GM12864 (cell line): ENCODE data around the gene HNRNPUL2.
A peak's percentile ranks its signal among the peaks of the same experiment; 100 is the strongest.
"Not testable (repeated sequence)": the region's sequence is repeated elsewhere in the genome, so short reads cannot be mapped to it uniquely, and the experiment has no call there.

Source experiments
- DNase-seq: peaks from one replicate; pipeline ENCODE4 v3.0.0-alpha.2; 2011; ENCODE audit warnings: low read depth
- H3K4me3 ChIP-seq: 2 replicates; pipeline ENCODE4 v1.5.1; 2011; ENCODE audit warnings: mild to moderate bottlenecking, low read depth, low read length, control low read depth
- TF ChIP-seq, protein P1 (sequence below): IDR thresholded peaks from 2 replicates; pipeline ENCODE4 v1.5.1; 2011; ENCODE audit warnings: low read depth, mild to moderate bottlenecking, moderate library complexity, low read length, control low read depth, inconsistent platforms; ENCODE audit errors: missing control alignments

HNRNPUL2 gene

DNA sequence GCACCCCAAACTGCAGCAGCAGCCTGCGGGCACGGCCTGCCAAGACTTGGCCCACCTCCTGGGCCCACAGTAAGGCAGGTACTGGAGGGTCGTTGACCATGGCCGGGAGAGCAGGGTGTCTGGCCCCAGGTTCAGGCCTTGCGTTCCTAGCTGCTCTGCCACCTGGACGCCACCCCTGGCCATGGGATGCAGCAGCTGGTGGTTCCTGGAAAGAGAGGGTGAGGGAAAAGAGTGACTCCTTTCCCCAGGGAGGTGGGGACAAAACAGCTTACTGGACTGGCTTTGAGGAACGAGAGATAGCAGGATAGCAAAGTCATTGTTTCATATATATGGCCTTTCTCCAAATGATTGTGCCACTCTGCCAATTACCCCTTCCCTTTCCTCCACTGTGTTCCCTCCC lies 21.8 kb downstream of the HNRNPUL2 start:
- no peak for DNase-seq
- H3K4me3 ChIP-seq = peak overlapping the region; percentile 67
- TF ChIP-seq, protein P1, sequence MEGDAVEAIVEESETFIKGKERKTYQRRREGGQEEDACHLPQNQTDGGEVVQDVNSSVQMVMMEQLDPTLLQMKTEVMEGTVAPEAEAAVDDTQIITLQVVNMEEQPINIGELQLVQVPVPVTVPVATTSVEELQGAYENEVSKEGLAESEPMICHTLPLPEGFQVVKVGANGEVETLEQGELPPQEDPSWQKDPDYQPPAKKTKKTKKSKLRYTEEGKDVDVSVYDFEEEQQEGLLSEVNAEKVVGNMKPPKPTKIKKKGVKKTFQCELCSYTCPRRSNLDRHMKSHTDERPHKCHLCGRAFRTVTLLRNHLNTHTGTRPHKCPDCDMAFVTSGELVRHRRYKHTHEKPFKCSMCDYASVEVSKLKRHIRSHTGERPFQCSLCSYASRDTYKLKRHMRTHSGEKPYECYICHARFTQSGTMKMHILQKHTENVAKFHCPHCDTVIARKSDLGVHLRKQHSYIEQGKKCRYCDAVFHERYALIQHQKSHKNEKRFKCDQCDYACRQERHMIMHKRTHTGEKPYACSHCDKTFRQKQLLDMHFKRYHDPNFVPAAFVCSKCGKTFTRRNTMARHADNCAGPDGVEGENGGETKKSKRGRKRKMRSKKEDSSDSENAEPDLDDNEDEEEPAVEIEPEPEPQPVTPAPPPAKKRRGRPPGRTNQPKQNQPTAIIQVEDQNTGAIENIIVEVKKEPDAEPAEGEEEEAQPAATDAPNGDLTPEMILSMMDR = no peak

DNA sequence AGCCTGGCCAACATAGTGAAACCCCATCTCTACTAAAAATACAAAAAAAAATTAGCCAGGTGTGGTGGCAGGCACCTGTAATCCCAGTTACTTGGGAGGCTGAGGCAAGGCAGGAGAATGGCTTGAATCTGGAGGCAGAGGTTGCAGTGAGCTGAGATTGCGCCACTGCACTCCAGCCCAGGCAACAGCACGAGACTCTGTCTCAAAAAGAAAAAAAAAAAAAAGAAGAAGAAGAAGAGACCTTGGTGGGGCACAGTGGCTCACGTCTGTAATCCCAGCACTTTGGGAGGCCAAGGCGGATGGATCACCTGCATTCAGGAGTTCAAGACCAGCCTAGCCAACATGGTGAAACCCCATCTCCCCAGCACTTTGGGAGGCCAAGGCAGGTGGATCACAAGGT lies 23.3 kb downstream of the HNRNPUL2 start:
- not testable (repeated sequence) for DNase-seq, H3K4me3 ChIP-seq

DNA sequence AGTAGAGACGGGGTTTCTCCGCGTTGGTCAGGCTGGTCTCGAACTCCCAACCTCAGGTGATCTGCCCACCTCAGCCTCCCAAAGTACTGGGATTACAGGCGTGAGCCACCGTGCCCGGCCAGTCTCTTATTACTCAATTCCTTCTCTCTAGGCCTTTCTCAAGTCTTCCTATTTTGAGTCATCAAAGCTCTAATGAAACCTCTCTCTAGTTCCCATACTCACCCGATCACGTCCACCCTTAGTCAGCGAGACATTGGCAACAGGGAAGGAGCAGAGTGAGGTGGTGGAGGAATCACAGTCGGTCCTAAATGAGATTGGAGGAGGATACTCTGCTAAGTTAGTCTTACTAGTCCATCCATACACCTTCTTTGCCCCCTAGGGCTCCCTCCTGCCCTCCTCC lies 25.0 kb downstream of the HNRNPUL2 start:
- no peak for DNase-seq
- TF ChIP-seq, protein P1 = no peak

DNA sequence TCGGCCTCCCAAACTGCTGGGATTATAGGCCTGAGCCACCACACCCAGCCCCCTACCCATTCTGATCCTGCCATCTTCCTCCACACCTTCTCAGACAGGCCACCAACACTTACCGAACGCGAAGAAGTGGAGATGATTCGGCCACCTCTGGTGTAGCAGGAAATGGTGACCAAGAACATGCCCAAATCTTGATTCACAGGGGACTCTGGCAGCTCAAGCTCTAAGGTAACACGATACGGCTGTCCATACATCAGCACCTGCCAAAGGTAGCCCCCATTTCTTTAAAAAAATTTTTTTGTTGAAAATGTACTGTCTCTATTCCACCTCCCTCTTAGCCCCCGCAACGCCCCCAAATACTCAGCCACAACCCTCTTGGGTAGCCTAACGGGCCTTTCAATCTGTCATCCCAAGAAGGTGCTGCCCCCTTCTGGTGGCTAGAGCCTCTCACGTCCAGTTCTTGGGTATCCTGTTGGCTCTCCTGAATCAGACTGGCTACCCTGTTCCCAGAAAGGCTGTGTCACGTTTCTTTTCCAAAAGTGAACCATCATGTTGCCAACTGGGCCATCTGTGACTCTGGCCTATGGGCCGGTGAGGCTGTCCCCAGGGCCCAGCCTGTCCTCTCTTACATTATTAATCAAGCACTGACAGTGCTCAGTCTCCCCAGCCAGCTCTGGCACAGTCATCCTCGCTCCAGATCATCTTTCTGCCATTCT lies 32.6 kb downstream of the HNRNPUL2 start:
- no peak overlapping the region for H3K4me3 ChIP-seq
- DNase-seq = no peak
- TF ChIP-seq, protein P1 = peak; percentile 84

More for the DNA sequence above, 25.0 kb downstream of the HNRNPUL2 start:
- no peak overlapping the region for H3K4me3 ChIP-seq

DNA sequence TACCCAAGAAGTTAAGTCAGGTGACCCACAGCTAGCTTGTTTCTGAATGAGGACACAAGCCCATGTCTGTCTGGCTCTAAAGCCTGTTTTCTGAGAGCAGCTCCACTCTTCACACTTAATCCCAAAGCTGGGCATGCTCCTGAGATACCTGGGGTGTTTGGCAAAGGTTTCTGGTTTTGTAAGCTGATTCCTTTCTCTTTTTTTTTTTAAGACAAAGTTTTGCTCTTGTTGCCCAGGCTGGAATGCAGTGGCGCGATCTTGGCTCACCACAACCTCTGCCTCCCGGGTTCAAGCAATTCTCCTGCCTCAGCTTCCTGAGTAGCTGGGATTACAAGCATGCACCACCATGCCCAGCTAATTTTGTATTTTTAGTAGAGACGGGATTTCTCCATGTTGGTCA lies 33.6 kb downstream of the HNRNPUL2 start:
- not testable (repeated sequence) for DNase-seq, H3K4me3 ChIP-seq

DNA sequence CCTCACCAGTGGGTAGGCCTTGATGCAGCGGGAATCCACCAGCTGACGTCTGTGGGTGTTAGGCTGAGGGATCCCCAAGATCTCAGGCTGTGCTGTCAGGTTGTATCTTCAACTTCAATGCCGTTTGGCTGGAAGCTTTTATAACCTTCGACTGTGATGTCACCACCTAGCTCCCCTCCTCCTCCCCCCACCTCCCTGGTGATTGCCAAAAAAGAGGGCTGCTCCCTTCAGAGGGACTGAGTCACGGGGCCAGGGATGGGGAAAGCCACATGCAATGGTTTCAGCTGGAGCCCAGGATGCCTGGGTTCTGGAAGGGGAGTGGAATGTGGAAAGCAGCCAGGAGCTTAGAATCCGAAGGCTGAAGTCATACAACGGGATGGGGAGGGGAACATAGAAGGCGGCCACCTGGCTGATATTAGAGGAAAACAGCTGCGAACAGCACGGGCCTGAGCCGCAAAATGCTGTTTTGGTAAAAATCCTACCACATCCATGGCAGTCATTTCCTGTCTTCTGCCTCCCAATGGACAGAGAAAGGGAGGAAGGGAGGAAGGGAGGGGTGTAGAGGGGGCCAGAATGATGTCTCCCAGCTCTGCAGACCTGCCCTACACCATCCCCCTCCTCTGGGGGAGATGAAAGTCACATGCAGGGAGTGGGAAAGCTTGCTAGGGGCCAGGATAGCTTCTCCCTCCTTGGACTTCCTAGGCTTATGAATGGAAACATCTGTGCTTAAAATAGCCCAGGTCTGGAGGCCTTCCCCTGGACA lies 37.7 kb downstream of the HNRNPUL2 start, which contains the start of gene LRRN4CL:
Gene LRRN4CL (minus strand): TSS at position 110 of the 763 bp plus-strand sequence. CDS start 1,022 bp downstream, outside the sequence.
- TF ChIP-seq, protein P1 = no peak
- H3K4me3 ChIP-seq = no peak within 1 kb of the TSS

DNA sequence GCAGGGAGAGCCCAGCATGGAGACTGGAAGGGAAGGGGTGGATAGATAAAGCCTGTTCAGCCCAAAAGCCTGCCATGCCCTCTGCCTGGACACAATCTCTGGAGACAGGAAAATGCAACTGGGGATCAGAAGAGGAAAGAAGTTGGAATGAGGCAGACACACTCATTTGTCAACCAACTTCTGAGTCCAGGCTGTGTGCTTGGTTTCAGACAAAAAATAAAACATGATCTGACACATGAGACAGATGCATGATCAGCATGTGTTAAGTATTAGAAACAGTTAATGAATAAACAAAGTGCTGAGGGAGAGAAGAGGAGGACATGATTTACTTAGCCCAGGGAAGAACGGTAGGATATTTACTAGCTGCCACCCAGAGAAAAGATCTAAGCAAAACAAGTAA lies 38.8 kb downstream of the HNRNPUL2 start:
- TF ChIP-seq, protein P1 = no peak
- no peak overlapping the region for H3K4me3 ChIP-seq
- no peak for DNase-seq

More for the DNA sequence above, 37.7 kb downstream of the HNRNPUL2 start, which contains the start of gene LRRN4CL:
- no peak for DNase-seq
